Esophagus muscularis mucosa (tissue), 3 donors: Measurements from ENCODE around the gene IFT122.

Experiments used
- CTCF ChIP-seq, 3 experiments: fragments of 200-600 bp in 2 of 3; fragments of 450-650 bp in 1 of 3; sonication (generic) in 2 of 3; IDR thresholded peaks; one replicate each; pipeline ENCODE4 v1.5.1; 2017 to 2019; ENCODE audit warnings: antibody characterized with exemption in 3 of 3, mild to moderate bottlenecking in 2 of 3, moderate library complexity in 1 of 3
- POLR2A ChIP-seq: fragments of 450-650 bp; IDR thresholded peaks from one replicate; pipeline ENCODE4 v1.6.1; 2017; ENCODE audit warnings: antibody characterized with exemption, moderate library complexity, mild to moderate bottlenecking, low read depth

- TF ChIP-seq POLR2A (no peak), CTCF (IDR thresholded peaks at IDR 0.05) (no peak)
Observed at GRCh38 chr3:129446926-129447325, 6.9 kb downstream of the IFT122 start.
